ENCODE data around the gene TMEM8B.
"Not testable (repeated sequence)": the region's sequence is repeated elsewhere in the genome, so short reads cannot be mapped to it uniquely, and the experiment has no call there.

TMEM8B gene

GRCh38 chr9:35891646-35892045 is 62.6 kb downstream of the TMEM8B start:
- no peak overlapping the region for H3K4me3 ChIP-seq (ENCODE audit: severe bottlenecking)
- ATAC-seq (ENCODE audit: low read depth) (no peak), DNase-seq (ENCODE audit: low spot score) (no peak)
- no peaks in the 10 kb centered on the region for H3K36me3 ChIP-seq (ENCODE audit: low read depth)
- no peaks in the 10 kb centered on the region for H3K27me3 ChIP-seq (ENCODE audit: insufficient read depth, poor library complexity, severe bottlenecking)
- H3K4me1 ChIP-seq (ENCODE audit: insufficient read depth, poor library complexity, severe bottlenecking): no peaks in the 10 kb centered on the region
- TF ChIP-seq CTCF (IDR thresholded peaks at IDR 0.05; ENCODE audit: poor library complexity, severe bottlenecking): no peak
- H3K27ac ChIP-seq (ENCODE audit: poor library complexity, severe bottlenecking): no peak overlapping the region
- H3K9me3 ChIP-seq (ENCODE audit: severe bottlenecking): no peaks in the 10 kb centered on the region

GRCh38 chr9:35892051-35892450 is 63.0 kb downstream of the TMEM8B start:
- DNase-seq (ENCODE audit: low spot score): no peak
- Histone ChIP-seq H3K4me1 (ENCODE audit: insufficient read depth, poor library complexity, severe bottlenecking) (no peaks in the 10 kb centered on the region), H3K4me3 (ENCODE audit: severe bottlenecking) (no peak overlapping the region), H3K27ac (ENCODE audit: poor library complexity, severe bottlenecking) (no peak overlapping the region), H3K27me3 (ENCODE audit: insufficient read depth, poor library complexity, severe bottlenecking) (no peaks in the 10 kb centered on the region), H3K36me3 (ENCODE audit: low read depth) (no peaks in the 10 kb centered on the region), H3K9me3 (ENCODE audit: severe bottlenecking) (no peaks in the 10 kb centered on the region)
- no peak for TF ChIP-seq CTCF (IDR thresholded peaks at IDR 0.05; ENCODE audit: poor library complexity, severe bottlenecking)
- no peak for ATAC-seq (ENCODE audit: low read depth)

- no peaks in the 10 kb centered on the region for H3K27me3 ChIP-seq (ENCODE audit: insufficient read depth, poor library complexity, severe bottlenecking)
- H3K27ac ChIP-seq (ENCODE audit: poor library complexity, severe bottlenecking): no peak overlapping the region
- DNase-seq (ENCODE audit: low spot score) (no peak), ATAC-seq (ENCODE audit: low read depth) (no peak)
- no peaks in the 10 kb centered on the region for H3K9me3 ChIP-seq (ENCODE audit: severe bottlenecking)
- H3K36me3 ChIP-seq (ENCODE audit: low read depth): no peaks in the 10 kb centered on the region
- H3K4me1 ChIP-seq (ENCODE audit: insufficient read depth, poor library complexity, severe bottlenecking): no peaks in the 10 kb centered on the region
- no peak overlapping the region for H3K4me3 ChIP-seq (ENCODE audit: severe bottlenecking)
- no peak for TF ChIP-seq CTCF (IDR thresholded peaks at IDR 0.05; ENCODE audit: poor library complexity, severe bottlenecking)
Observed at GRCh38 chr9:35896570-35896969, 67.5 kb downstream of the TMEM8B start.

- not testable (repeated sequence) for H3K4me3 ChIP-seq (ENCODE audit: severe bottlenecking); ATAC-seq (ENCODE audit: low read depth)
Observed at GRCh38 chr9:35897376-35898099, 68.5 kb downstream of the TMEM8B start.

GRCh38 chr9:35898337-35898736 is 69.3 kb downstream of the TMEM8B start:
- Histone ChIP-seq H3K9me3 (ENCODE audit: severe bottlenecking) (no peaks in the 10 kb centered on the region), H3K27me3 (ENCODE audit: insufficient read depth, poor library complexity, severe bottlenecking) (no peaks in the 10 kb centered on the region), H3K4me1 (ENCODE audit: insufficient read depth, poor library complexity, severe bottlenecking) (no peaks in the 10 kb centered on the region), H3K36me3 (ENCODE audit: low read depth) (no peaks in the 10 kb centered on the region), H3K27ac (ENCODE audit: poor library complexity, severe bottlenecking) (no peak overlapping the region), H3K4me3 (ENCODE audit: severe bottlenecking) (no peak overlapping the region)
- DNase-seq (ENCODE audit: low spot score): no peak
- no peak for ATAC-seq (ENCODE audit: low read depth)
- no peak for TF ChIP-seq CTCF (IDR thresholded peaks at IDR 0.05; ENCODE audit: poor library complexity, severe bottlenecking)

More at GRCh38 chr9:35897376-35898099, 68.5 kb downstream of the TMEM8B start:
- not testable (repeated sequence) for H3K27ac ChIP-seq (ENCODE audit: poor library complexity, severe bottlenecking); H3K4me1 ChIP-seq (ENCODE audit: insufficient read depth, poor library complexity, severe bottlenecking); DNase-seq (ENCODE audit: low spot score); H3K36me3 ChIP-seq (ENCODE audit: low read depth); H3K27me3 ChIP-seq (ENCODE audit: insufficient read depth, poor library complexity, severe bottlenecking); H3K9me3 ChIP-seq (ENCODE audit: severe bottlenecking)
